Measurements from ENCODE around the gene DHX8. TPM values are rescaled to one million over a fixed set of nuclear protein-coding genes. Genes with fewer than 3 reads are reported as not detected.

The DHX8 gene
- total RNA-seq, 2 experiments from 2014 or later, result 56.0 to 78.8 TPM

Other genes starting within 250 kb of the DHX8 start
- 1,000 to 10,000 TPM; 5,823 to 8,052 TPM for gene RNU2-1, start 250.0 kb upstream of the DHX8 start, total RNA-seq
- gene ARL4D, start 85.0 kb upstream of the DHX8 start, total RNA-seq, result 1 to 10 TPM; 2.1 to 2.2 TPM
- under 1 TPM in 1 of 2 experiments, not detected in 1; 0.12 TPM for gene ETV4, start 62.4 kb downstream of the DHX8 start, total RNA-seq
- gene MEOX1, start 177.9 kb downstream of the DHX8 start, total RNA-seq, result 1 to 10 TPM; 5.1 to 6.6 TPM

All from activated CD4-positive, alpha-beta T cell treated with anti-CD3 and anti-CD28 coated beads, Interleukin-2, amount 10 ng/mL, durations not matched to agents 7 days and 5 days (primary cell).